Brain microvascular endothelial cell (primary cell): Measurements from ENCODE around the gene SPRED2.

Experiments
- DNase-seq: peaks from one replicate; pipeline ENCODE4 v3.0.0-alpha.2; 2020
- H3K27ac ChIP-seq: fragments of 250-450 bp; sonication (Bioruptor Pico); 2 replicates; pipeline ENCODE4 v1.5.1; 2020; ENCODE audit warnings: mild to moderate bottlenecking, moderate library complexity
- H3K27me3 ChIP-seq: fragments of 250-450 bp; sonication (Bioruptor Pico); replicated peaks from 2 replicates; pipeline ENCODE4 v1.5.1; 2020; ENCODE audit warnings: mild to moderate bottlenecking
- H3K36me3 ChIP-seq: fragments of 250-450 bp; sonication (Bioruptor Pico); replicated peaks from 2 replicates; pipeline ENCODE4 v1.5.1; 2020; ENCODE audit warnings: mild to moderate bottlenecking
- H3K4me3 ChIP-seq: 2 replicates; pipeline ENCODE4 v1.5.1; 2011; ENCODE audit warnings: low read depth, mild to moderate bottlenecking, control low read depth, low read length, moderate library complexity
- CTCF ChIP-seq: IDR thresholded peaks from 2 replicates; pipeline ENCODE4 v1.5.1; 2011; ENCODE audit warnings: low read depth, mild to moderate bottlenecking, moderate library complexity, low read length, control low read depth, inconsistent platforms; ENCODE audit errors: missing control alignments
- in situ Hi-C: cut with HindIII; loops from 2 replicates; pipeline ENCODE4 v1.10.0; 2017; ENCODE audit warnings: low sequenced_read_pairs, low pct_ligation_motif_present

SPRED2 gene

GRCh38 chr2:65434592-65435241 lies 2.3 kb upstream of the SPRED2 start:
- H3K27ac ChIP-seq = no peak overlapping the region
- in situ Hi-C loops = no loop called here
- DNase-seq = no peak
- H3K36me3 ChIP-seq = no peaks in the 10 kb centered on the region
- no peaks in the 10 kb centered on the region for H3K27me3 ChIP-seq
- no peak overlapping the region for H3K4me3 ChIP-seq
- TF ChIP-seq CTCF = no peak

DNA sequence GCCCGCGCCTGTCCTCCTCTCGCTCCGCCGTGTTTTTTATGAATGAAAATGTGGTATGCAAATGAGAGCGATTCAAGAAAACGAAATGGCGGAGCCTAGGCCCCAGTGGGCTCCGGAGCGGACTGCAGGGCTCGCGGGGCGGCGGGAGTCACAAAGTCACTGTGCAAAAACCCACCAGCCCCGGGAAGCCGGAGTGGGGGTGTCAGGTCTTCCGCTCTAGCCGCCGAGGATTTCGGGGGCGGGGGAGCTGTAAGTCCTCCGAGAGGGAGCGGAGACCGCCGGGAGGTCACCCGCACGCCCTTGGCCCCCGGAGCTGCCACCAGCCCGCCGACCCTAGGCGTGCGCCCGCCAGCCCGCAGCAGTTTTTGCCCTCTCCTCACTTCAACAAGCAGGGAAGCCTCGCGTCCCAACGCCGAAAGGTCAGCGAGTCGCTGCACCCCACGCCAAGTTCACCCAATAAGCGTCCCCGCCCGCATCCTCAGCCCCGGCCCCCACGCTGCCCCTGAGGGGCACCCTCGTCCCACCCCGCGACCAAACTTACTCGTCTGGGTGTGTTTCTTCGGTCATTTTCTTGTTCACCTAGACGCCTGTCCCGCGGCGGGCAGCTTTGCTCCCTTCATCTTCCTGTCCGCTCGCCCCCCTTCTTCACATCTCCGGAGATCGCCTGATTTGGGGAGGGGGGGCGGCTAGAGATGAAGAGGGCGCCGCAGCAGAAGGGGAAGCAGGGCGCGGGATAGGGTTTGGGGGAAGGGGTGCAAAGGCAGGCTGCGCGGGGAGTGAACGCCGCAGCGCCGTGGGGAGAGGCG lies 775 bp downstream of the SPRED2 start:
- in situ Hi-C loops = no loop called here
- no peak for TF ChIP-seq CTCF
- H3K27me3 ChIP-seq = no peaks in the 10 kb centered on the region

DNA sequence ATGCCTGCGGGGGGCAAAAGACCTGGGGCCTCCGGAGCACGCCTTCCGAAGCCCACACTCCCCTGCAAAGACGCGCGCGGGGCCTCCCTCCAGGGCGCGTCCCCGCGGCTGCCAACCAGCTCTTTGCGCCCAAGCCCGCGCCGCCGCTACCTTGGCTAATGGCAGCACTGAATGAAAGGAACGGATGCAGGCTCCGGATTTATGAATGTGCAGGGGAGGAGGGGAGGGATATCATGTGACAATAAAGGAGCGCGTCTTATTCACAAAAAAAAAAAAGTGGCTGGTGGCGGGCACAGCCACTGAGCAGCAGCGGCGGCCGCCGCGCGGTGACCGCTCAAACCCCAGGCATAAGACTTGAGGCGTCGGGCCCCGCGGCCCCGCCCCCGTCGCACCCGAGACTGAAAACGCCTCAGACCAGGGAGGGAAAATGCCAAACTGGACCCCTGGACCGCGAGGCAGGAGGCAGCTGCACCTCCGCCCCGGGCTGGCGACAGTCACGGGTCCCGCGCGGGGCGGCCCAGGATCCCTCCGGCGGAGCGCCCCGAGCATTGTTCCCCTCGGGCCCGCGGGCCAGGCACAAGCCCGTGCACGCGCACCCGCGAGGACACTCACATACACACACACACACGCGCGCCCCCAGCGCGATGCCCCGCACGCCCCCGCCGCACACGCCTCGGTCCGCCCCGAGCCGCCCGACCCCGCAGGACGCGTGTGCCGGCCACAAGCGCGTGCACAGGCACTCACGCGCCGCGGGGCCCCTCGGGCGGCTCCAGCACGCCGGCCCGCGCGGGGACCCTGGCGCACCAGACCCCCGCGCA lies 1.6 kb downstream of the SPRED2 start:
- Histone ChIP-seq H3K4me3 (peak overlapping the region; percentile 92), H3K27me3 (no peaks in the 10 kb centered on the region), H3K36me3 (no peaks in the 10 kb centered on the region), H3K27ac (peak overlapping the region; percentile 62)
- TF ChIP-seq CTCF = no peak
- in situ Hi-C loops = no loop called here
- no peak for DNase-seq

More for the DNA sequence above, 775 bp downstream of the SPRED2 start:
- Histone ChIP-seq H3K4me3 (peak overlapping the region; percentile 92), H3K36me3 (no peaks in the 10 kb centered on the region), H3K27ac (peak overlapping the region; percentile 62)
- no peak for DNase-seq

GRCh38 chr2:65429786-65430602 lies 2.4 kb downstream of the SPRED2 start:
- in situ Hi-C loops = no loop called here
- peak overlapping the region; percentile 62 for H3K27ac ChIP-seq
- no peak for DNase-seq
- peak overlapping the region; percentile 92 for H3K4me3 ChIP-seq
- no peaks in the 10 kb centered on the region for H3K36me3 ChIP-seq
- no peaks in the 10 kb centered on the region for H3K27me3 ChIP-seq
- TF ChIP-seq CTCF = no peak

GRCh38 chr2:65427532-65427931 lies 4.9 kb downstream of the SPRED2 start:
- Histone ChIP-seq H3K36me3 (no peaks in the 10 kb centered on the region), H3K4me3 (no peak overlapping the region), H3K27ac (no peak overlapping the region), H3K27me3 (no peaks in the 10 kb centered on the region)
- TF ChIP-seq CTCF = no peak
- in situ Hi-C loops = no loop called here
- no peak for DNase-seq
